Activated CD4-positive, CD25-positive, alpha-beta regulatory T cell treated with anti-CD3 and anti-CD28 coated beads, Interleukin-2, amount 50 U/mL, for 72 hours (primary cell): Measurements from ENCODE around the gene GNAL.

ENCODE experiments used
- DNase-seq: peaks from one replicate; pipeline ENCODE4 v3.0.0; 2021

The GNAL gene

GRCh38 chr18:11775436-11776174, 86.5 kb downstream of the GNAL start:
- DNase-seq: no peak

- DNase-seq: no peak
These were observed 91.0 kb downstream of the GNAL start for GRCh38 chr18:11780042-11780441.

GRCh38 chr18:11783716-11784331, 94.8 kb downstream of the GNAL start:
- no peak for DNase-seq

- no peak for DNase-seq
These were observed 95.7 kb downstream of the GNAL start for GRCh38 chr18:11784674-11785304.

- DNase-seq: no peak
These were observed 96.5 kb downstream of the GNAL start for GRCh38 chr18:11785444-11786055.

GRCh38 chr18:11789716-11790510, 100.8 kb downstream of the GNAL start:
- DNase-seq: no peak

GRCh38 chr18:11791131-11791530, 102.1 kb downstream of the GNAL start:
- no peak for DNase-seq

- DNase-seq: no peak
These were observed 103.6 kb downstream of the GNAL start for GRCh38 chr18:11792632-11793031.

- no peak for DNase-seq
These were observed 105.1 kb downstream of the GNAL start for GRCh38 chr18:11794195-11794594.

GRCh38 chr18:11795916-11796315, 106.9 kb downstream of the GNAL start:
- no peak for DNase-seq

GRCh38 chr18:11798271-11798670, 109.2 kb downstream of the GNAL start:
- no peak for DNase-seq

- no peak for DNase-seq
These were observed 110.0 kb downstream of the GNAL start for GRCh38 chr18:11799066-11799465.

- no peak for DNase-seq
These were observed 111.7 kb downstream of the GNAL start for GRCh38 chr18:11800566-11801334.

- DNase-seq: no peak
These were observed 112.5 kb downstream of the GNAL start for GRCh38 chr18:11801573-11801972.

GRCh38 chr18:11802158-11802557, 113.1 kb downstream of the GNAL start:
- no peak for DNase-seq

GRCh38 chr18:11802586-11802985, 113.5 kb downstream of the GNAL start:
- DNase-seq: no peak

GRCh38 chr18:11807233-11807632, 118.2 kb downstream of the GNAL start:
- no peak for DNase-seq

- no peak for DNase-seq
These were observed 119.2 kb downstream of the GNAL start for GRCh38 chr18:11808001-11808855.

- no peak for DNase-seq
These were observed 120.8 kb downstream of the GNAL start for GRCh38 chr18:11809895-11810294.

- no peak for DNase-seq
These were observed 121.3 kb downstream of the GNAL start for GRCh38 chr18:11810379-11810778.

GRCh38 chr18:11811009-11811408, 121.9 kb downstream of the GNAL start:
- DNase-seq: no peak
